Umbilical cord (tissue), 2 donors: ENCODE results near the gene ATP9B. TPM values are rescaled to one million over a fixed set of nuclear protein-coding genes. Genes with fewer than 3 reads are reported as not detected.

Experiments used
- DNase-seq: peaks from one replicate; pipeline ENCODE4 v3.0.0-alpha.2; 2015; ENCODE audit warnings: low spot score
- total RNA-seq: library from RNA; depleted of rRNA; stranded (reverse); fragments of >200 nt; gene quantifications from one replicate; pipeline ENCODE4 v1.2.3, GENCODE V29; 2014; ENCODE audit warnings: low replicate concordance; ENCODE audit not compliant: insufficient read depth

Gene ATP9B
- total RNA-seq, 1 donor from 2014 or later = 48.4 TPM

DNA sequence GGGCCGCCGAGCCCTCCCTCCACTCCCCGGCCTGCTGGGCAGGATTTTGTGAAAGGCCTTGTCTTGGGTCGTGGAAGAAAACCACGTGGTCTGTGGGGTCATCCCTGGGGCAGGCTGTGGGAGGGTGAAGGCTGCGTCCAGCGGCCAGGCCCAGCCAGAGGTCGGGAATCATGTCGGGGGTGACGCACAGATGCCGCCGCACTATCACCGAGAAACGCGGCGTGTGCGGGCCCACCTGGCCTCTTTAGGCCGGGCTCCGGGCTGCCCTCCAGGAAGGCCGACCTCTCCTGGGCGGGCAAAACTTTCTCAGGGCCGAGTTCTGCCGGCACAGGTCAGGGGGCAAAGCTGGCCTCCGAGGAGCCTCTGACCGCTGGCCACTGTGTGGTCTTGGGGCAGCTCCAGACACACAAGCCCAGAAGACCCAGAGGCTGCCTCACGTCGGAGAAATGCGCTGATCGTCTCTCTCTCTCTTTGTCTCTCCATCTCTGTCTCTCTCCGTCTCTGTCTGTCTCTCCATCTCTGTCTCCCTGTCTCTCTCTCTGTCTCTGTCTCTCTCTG lies 354.9 kb downstream of the ATP9B start:
- DNase-seq = no peak

DNA sequence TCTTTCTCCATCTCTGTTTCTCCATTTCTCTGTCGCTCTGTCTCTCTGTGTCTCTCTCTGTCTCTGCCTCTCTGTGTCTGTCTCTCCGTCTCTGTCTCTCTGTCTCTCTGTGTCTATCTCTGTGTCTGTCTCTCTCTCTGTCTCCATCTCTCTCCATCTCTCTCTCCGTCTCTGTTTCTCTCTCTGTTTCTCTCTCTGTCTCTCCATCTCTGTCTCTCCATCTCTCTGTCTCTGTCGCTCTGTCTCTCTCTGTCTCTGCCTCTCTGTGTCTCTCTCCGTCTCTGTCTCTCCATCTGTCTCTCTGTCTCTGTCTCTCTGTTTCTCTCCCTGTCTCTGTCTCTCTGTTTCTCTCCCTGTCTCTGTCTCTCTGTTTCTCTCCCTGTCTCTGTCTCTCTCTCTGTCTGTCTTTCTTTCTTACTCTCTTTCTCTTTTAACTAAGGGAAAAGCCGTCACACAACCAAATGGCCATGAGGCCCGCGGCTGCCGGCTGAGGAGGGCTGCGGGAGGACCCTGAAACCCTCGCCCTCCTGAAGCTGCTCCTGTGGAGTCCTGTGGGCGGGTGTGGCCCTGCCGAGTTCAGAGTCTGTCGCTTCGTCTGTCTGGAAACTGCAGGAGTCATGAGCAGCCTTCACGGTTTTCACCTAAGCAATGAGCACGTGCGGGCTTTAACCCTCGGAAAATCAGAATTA lies 355.8 kb downstream of the ATP9B start:
- DNase-seq = no peak

DNA sequence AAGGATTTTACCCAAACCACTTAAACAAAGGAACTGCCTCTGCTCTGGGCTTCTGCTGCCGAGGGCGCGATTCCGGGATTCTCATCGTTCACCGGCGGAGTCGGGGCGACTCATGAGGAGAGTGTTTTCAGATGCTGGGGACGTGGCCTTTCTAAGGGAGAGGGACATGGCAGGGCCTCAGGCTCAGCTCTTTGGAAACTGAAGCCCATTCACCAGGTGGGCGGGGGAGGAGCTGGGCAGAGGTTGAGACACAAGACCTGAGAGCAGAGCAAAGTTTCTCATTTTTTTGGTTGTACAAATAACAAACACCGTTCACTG lies 356.3 kb downstream of the ATP9B start:
- no peak for DNase-seq

DNA sequence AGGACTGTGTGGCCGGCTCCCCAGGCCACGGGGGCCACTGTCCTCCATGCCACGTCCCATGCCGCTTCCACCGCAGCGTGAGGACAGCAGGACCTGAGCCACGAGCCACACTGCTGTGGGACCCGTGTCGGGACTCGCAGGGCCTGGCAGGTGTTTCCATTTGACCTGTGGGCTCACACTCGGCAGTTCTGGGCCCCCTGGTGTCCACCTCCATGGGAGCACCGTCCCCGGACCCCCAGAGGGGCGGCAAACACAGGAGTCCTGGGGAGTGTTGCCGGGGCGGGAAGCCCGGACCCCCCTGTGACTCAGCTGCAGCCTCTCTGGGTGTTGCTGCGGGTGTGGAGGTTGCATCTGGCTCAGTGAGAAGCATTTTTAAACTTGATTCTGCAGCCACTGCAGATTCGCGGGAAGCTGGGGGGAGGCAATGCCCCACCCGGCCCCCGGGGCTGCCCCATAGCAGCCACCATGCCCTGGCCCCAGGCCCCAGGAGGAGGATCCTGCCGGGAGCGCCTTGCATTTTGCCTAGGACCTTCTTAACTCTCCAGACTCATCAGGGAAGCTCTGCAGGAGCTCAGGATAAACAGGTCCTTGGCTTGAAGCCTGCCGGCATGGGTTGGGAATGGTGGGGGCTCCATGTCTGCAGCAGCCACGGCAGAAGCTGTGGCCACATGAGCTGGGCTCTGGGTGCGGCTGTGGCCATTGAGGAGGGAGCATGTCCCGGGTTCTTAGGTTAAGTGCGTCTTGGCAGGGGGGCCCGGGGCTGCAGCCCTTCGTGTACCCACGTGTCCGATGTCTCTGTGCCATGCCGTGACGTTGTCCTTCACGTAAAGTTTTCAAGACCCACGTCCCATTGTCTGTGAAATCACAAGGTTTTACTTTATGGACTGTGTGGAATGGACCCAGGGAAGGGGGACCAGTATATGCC lies 357.4 kb downstream of the ATP9B start:
- DNase-seq = no peak

DNA sequence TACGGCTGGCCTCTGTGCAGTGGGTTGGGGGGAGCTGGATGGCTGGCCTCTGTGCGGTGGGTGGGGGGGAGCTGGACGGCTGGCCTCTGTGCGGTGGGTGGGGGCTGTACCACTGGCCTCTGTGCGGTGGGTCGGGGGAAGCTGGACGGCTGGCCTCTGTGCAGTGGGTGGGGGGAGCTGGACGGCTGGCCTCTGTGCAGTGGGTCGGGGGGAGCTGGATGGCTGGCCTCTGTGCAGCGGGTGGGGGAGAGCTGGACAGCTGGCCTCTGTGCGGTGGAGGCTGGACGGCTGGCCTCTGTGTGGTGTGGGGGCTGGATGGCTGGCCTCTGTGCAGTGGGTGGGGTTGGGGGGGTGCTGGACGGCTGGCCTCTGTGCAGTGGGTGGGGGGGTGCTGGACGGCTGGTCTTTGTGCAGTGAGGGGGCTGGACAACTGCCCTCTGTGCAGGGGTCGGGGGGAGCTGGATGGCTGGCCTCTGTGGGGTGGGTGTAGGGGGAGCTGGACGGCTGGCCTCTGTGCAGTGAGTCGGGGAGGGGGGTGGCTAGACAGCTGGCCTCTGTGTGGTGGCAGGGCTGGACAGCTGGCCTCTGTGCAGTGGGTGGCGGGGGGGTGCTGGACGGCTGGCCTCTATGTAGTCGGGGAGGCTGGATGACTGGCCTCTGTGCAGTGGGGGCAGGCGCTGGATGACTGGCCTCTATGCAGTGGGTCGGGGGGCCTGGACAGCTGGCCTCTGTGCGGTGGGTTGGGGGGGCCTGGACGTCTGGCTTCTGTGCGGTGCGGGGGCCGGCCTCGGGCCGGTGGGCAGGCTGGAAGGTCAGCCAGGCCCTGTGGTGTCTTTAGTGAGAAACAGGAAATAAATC lies 358.4 kb downstream of the ATP9B start:
- no peak for DNase-seq

Other genes with a start within 250 kb of the ATP9B start
- 0.96 TPM for gene SALL3, start 89.6 kb upstream of the ATP9B start, total RNA-seq